ENCODE results near the gene AHI1. TPM values are rescaled to one million over a fixed set of nuclear protein-coding genes. Genes with fewer than 3 reads are reported as not detected.
"Not testable (repeated sequence)": the region's sequence is repeated elsewhere in the genome, so short reads cannot be mapped to it uniquely, and the experiment has no call there.

Gene AHI1
- total RNA-seq, 2 experiments from 2014 or later: 21.4 to 33.9 TPM

- H3K4me1 ChIP-seq (ENCODE audit: insufficient read depth, low read length, poor library complexity, severe bottlenecking): no peaks in the 10 kb centered on the region
- H3K9me3 ChIP-seq (ENCODE audit: low read length): peaks cover 16% of the 10 kb centered on the region
- no peak overlapping the region for H3K4me3 ChIP-seq (ENCODE audit: low read depth, low read length, poor library complexity, severe bottlenecking)
- ChIA-PET POLR2A (no interaction called here), CTCF (ENCODE audit: unreplicated experiment) (no interaction called here)
- no TSS peak for BruUV-seq (replicated peaks)
- H4K20me1 ChIP-seq (ENCODE audit: insufficient read depth, low read length): no peaks in the 10 kb centered on the region
- no peak for DNase-seq (ENCODE audit: low spot score)
- intact Hi-C loops (cut with micrococcal nuclease; ENCODE audit: unreplicated experiment): no loop called here
- no peak for TF ChIP-seq EZH2phosphoT487 (IDR thresholded peaks at IDR 0.05; ENCODE audit: borderline replicate concordance, low read depth, low read length)
- no peak for TF ChIP-seq CTCF (conservative IDR thresholded peaks at IDR 0.05; ENCODE audit: low read length)
- H2AFZ ChIP-seq (ENCODE audit: low read length): no peak overlapping the region
- H3K27ac ChIP-seq (ENCODE audit: low read depth, low read length, poor library complexity, severe bottlenecking): no peak overlapping the region
- H3K9me2 ChIP-seq (ENCODE audit: insufficient read depth, low read length): no peaks in the 10 kb centered on the region
- peaks cover 85% of the 10 kb centered on the region for H3K36me3 ChIP-seq (ENCODE audit: insufficient read depth, low read length)
- no peaks in the 10 kb centered on the region for H3K79me2 ChIP-seq (ENCODE audit: insufficient read depth, low read depth, low read length)
- no peak overlapping the region for H3K4me2 ChIP-seq (ENCODE audit: low read length)
Observed at GRCh38 chr6:135488023-135488422, 9.5 kb downstream of the AHI1 start.

- H2AFZ ChIP-seq (ENCODE audit: low read length); H3K79me2 ChIP-seq (ENCODE audit: insufficient read depth, low read depth, low read length); CTCF ChIA-PET (ENCODE audit: unreplicated experiment); H3K27ac ChIP-seq (ENCODE audit: low read depth, low read length, poor library complexity, severe bottlenecking); BruUV-seq (replicated peaks); intact Hi-C loops (cut with micrococcal nuclease; ENCODE audit: unreplicated experiment); H3K9me2 ChIP-seq (ENCODE audit: insufficient read depth, low read length); H3K4me1 ChIP-seq (ENCODE audit: insufficient read depth, low read length, poor library complexity, severe bottlenecking); H4K20me1 ChIP-seq (ENCODE audit: insufficient read depth, low read length); DNase-seq (ENCODE audit: low spot score); H3K4me2 ChIP-seq (ENCODE audit: low read length); H3K4me3 ChIP-seq (ENCODE audit: low read depth, low read length, poor library complexity, severe bottlenecking): not testable (repeated sequence)
- POLR2A ChIA-PET: interaction anchor here (0.6 to 4.1 kb wide), 5 partner anchors 8 to 44 kb away, joined by 3 to 14 read pairs (median 3); no protein-coding TSS in a partner anchor
- Histone ChIP-seq H3K9me3 (ENCODE audit: low read length) (peaks cover 49% of the 10 kb centered on the region), H3K36me3 (ENCODE audit: insufficient read depth, low read length) (peaks cover 90% of the 10 kb centered on the region)
Observed at GRCh38 chr6:135483903-135484302, 13.6 kb downstream of the AHI1 start.

- Histone ChIP-seq H2AFZ (ENCODE audit: low read length) (no peak overlapping the region), H3K36me3 (ENCODE audit: insufficient read depth, low read length) (peaks cover 82% of the 10 kb centered on the region), H3K9me3 (ENCODE audit: low read length) (peaks cover 57% of the 10 kb centered on the region), H4K20me1 (ENCODE audit: insufficient read depth, low read length) (no peaks in the 10 kb centered on the region), H3K4me2 (ENCODE audit: low read length) (no peak overlapping the region), H3K79me2 (ENCODE audit: insufficient read depth, low read depth, low read length) (no peaks in the 10 kb centered on the region), H3K9me2 (ENCODE audit: insufficient read depth, low read length) (no peaks in the 10 kb centered on the region), H3K4me1 (ENCODE audit: insufficient read depth, low read length, poor library complexity, severe bottlenecking) (no peaks in the 10 kb centered on the region), H3K4me3 (ENCODE audit: low read depth, low read length, poor library complexity, severe bottlenecking) (no peak overlapping the region), H3K27ac (ENCODE audit: low read depth, low read length, poor library complexity, severe bottlenecking) (no peak overlapping the region)
- ChIA-PET CTCF (ENCODE audit: unreplicated experiment) (no interaction called here), POLR2A (interaction anchor here (0.6 to 2.8 kb wide), 3 partner anchors 9 to 137 kb away, joined by 3 to 10 read pairs (median 3); no protein-coding TSS in a partner anchor)
- intact Hi-C loops (cut with micrococcal nuclease; ENCODE audit: unreplicated experiment): no loop called here
- TF ChIP-seq EZH2phosphoT487 (IDR thresholded peaks at IDR 0.05; ENCODE audit: borderline replicate concordance, low read depth, low read length) (no peak), CTCF (conservative IDR thresholded peaks at IDR 0.05; ENCODE audit: low read length) (no peak)
- DNase-seq (ENCODE audit: low spot score): peak; percentile 53
- BruUV-seq (replicated peaks): no TSS peak
Observed at GRCh38 chr6:135481783-135482369, 15.7 kb downstream of the AHI1 start.
